ENCODE results near the gene IFI27.

DNA sequence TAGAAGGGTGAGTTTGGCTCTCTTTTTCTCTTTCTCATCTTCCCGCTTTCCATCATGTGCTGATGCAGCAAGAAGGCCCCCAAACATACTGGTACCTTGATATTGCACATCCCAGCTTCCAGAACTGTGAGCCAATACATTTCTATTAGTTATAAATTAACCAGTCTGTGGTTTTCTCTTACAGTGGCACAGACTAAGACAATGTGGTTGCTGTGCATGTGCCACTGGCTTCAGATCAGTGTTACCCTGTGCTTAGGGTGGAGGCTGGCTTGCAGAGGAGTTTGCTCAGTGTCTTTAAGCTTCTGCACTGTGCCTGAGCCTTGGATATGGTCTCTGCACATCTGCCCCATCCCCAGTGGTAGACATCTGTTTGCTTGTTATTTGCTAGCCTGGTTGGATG, 13.3 kb downstream of the IFI27 start:
- no peak for TF ChIP-seq POLR2AphosphoS5 (IDR thresholded peaks at IDR 0.05)
- TF ChIP-seq, protein P1, sequence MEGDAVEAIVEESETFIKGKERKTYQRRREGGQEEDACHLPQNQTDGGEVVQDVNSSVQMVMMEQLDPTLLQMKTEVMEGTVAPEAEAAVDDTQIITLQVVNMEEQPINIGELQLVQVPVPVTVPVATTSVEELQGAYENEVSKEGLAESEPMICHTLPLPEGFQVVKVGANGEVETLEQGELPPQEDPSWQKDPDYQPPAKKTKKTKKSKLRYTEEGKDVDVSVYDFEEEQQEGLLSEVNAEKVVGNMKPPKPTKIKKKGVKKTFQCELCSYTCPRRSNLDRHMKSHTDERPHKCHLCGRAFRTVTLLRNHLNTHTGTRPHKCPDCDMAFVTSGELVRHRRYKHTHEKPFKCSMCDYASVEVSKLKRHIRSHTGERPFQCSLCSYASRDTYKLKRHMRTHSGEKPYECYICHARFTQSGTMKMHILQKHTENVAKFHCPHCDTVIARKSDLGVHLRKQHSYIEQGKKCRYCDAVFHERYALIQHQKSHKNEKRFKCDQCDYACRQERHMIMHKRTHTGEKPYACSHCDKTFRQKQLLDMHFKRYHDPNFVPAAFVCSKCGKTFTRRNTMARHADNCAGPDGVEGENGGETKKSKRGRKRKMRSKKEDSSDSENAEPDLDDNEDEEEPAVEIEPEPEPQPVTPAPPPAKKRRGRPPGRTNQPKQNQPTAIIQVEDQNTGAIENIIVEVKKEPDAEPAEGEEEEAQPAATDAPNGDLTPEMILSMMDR (IDR thresholded peaks at IDR 0.05) = no peak
- TF ChIP-seq POLR2A (IDR thresholded peaks at IDR 0.05; ENCODE audit: low read depth) = no peak
